SK-N-SH (cell line): ENCODE data around the gene ITGB5. TPM values are rescaled to one million over a fixed set of nuclear protein-coding genes. Genes with fewer than 3 reads are reported as not detected.

Source experiments
- CTCF ChIA-PET: fragments of 300-600, 350-600 bp; formaldehyde crosslinking; extraction: SDS; loops from one replicate; lab custom pipeline; 2021; lab: Yijun Ruan, JAX
- POLR2A ChIA-PET: fragments of 350-600 bp; sonication (Branson Sonifier 250); formaldehyde crosslinking; extraction: SDS; loops from one replicate; lab custom pipeline; 2020; ENCODE audit warnings: antibody characterized with exemption, inconsistent platforms; lab: Yijun Ruan, JAX
- DNase-seq: peaks from one replicate; pipeline ENCODE4 v3.0.0; 2012
- H2AFZ ChIP-seq: fragments of 200-600 bp; sonication (generic); 2 replicates; pipeline ENCODE4 v1.8.1; 2016; ENCODE audit warnings: antibody characterized with exemption, mild to moderate bottlenecking, low read depth
- H3F3A ChIP-seq: fragments of 200-600 bp; sonication (generic); replicated peaks from 2 replicates; pipeline ENCODE3; 2016; ENCODE audit warnings: antibody characterized with exemption, mild to moderate bottlenecking; ENCODE audit not compliant: insufficient read depth
- H3K27ac ChIP-seq, 2 experiments: fragments of 200-500 bp in 1 of 2; fragments of 200-600 bp in 1 of 2; sonication (Bioruptor generic) in 1 of 2; sonication (generic), shearing (Covaris generic) in 1 of 2; 2 replicates each; pipeline versions ENCODE4 v1.5.1 to v1.6.1; 2014 to 2016; ENCODE audit warnings: low read depth in 2 of 2, inconsistent platforms in 1 of 2, low read length in 1 of 2, mild to moderate bottlenecking in 1 of 2, mixed read lengths in 1 of 2
- H3K27me3 ChIP-seq: fragments of 200-600 bp; sonication (generic), shearing (Covaris generic); 2 replicates; pipeline ENCODE4 v1.6.1; 2016; ENCODE audit warnings: mixed run types; ENCODE audit not compliant: insufficient read depth
- H3K36me3 ChIP-seq, 2 experiments: fragments of 200-500 bp in 1 of 2; fragments of 200-600 bp in 1 of 2; sonication (Bioruptor generic) in 1 of 2; sonication (generic) in 1 of 2; replicated peaks in 1 of 2; 2 replicates each; pipeline versions ENCODE3 to v1.5.1; 2014 to 2016; ENCODE audit warnings: low read length in 1 of 2, mild to moderate bottlenecking in 1 of 2; ENCODE audit not compliant: insufficient read depth in 2 of 2, control insufficient read depth in 1 of 2
- H3K4me1 ChIP-seq, 2 experiments: fragments of 200-500 bp in 1 of 2; fragments of 200-600 bp in 1 of 2; sonication (Bioruptor generic) in 1 of 2; sonication (generic), shearing (Covaris generic) in 1 of 2; 2 replicates each; pipeline versions ENCODE4 v1.5.1 to v1.6.1; 2014 to 2016; ENCODE audit warnings: low read depth in 1 of 2, low read length in 1 of 2, mixed run types in 1 of 2; ENCODE audit not compliant: insufficient read depth in 2 of 2, control insufficient read depth in 1 of 2
- H3K4me2 ChIP-seq: fragments of 200-600 bp; sonication (generic), shearing (Covaris generic); 2 replicates; pipeline ENCODE4 v1.6.1; 2017; ENCODE audit warnings: mixed run types
- H3K4me3 ChIP-seq, 2 experiments: fragments of 200-500 bp in 1 of 2; fragments of 200-600 bp in 1 of 2; sonication (Bioruptor generic) in 1 of 2; sonication (generic), shearing (Covaris generic) in 1 of 2; 2 replicates each; pipeline versions ENCODE4 v1.5.1 to v1.8.1; 2014 to 2016; ENCODE audit warnings: low read depth in 2 of 2, inconsistent platforms in 1 of 2, low read length in 1 of 2, mild to moderate bottlenecking in 1 of 2, mixed read lengths in 1 of 2, moderate library complexity in 1 of 2
- H3K79me2 ChIP-seq: fragments of 200-600 bp; sonication (generic); 2 replicates; pipeline ENCODE4 v1.8.1; 2017; ENCODE audit warnings: mild to moderate bottlenecking; ENCODE audit not compliant: insufficient read depth
- H3K9ac ChIP-seq: fragments of 200-600 bp; sonication (generic); 2 replicates; pipeline ENCODE4 v1.6.1; 2017; ENCODE audit warnings: mixed run types
- H3K9me2 ChIP-seq: fragments of 200-600 bp; sonication (generic); 2 replicates; pipeline ENCODE4 v1.6.1; 2017; ENCODE audit warnings: mixed run types
- H3K9me3 ChIP-seq: fragments of 200-600 bp; sonication (generic); 2 replicates; pipeline ENCODE4 v1.6.1; 2017; ENCODE audit warnings: mixed run types, mild to moderate bottlenecking, moderate library complexity
- H4K20me1 ChIP-seq: fragments of 200-600 bp; sonication (generic); 2 replicates; pipeline ENCODE4 v1.6.1; 2017; ENCODE audit warnings: mild to moderate bottlenecking, mixed run types; ENCODE audit not compliant: insufficient read depth
- ELF1 ChIP-seq: IDR thresholded peaks from 2 replicates; pipeline ENCODE4 v1.4.0; 2012
- EZH2phosphoT487 ChIP-seq: fragments of 200-600 bp; sonication (generic); IDR thresholded peaks from 2 replicates; pipeline ENCODE4 v1.6.1; 2017; ENCODE audit warnings: low read depth, mixed run types, mild to moderate bottlenecking, antibody characterized with exemption, moderate library complexity, borderline replicate concordance
- FOXJ3 ChIP-seq: sonication (generic); formaldehyde crosslinking; IDR thresholded peaks from 2 replicates; pipeline ENCODE4 v1.5.1; 2020; ENCODE audit warnings: mild to moderate bottlenecking, missing genetic modification reagents
- GABPA ChIP-seq: IDR thresholded peaks from 2 replicates; pipeline ENCODE4 v1.4.0; 2012; ENCODE audit warnings: low read depth, mild to moderate bottlenecking
- JUND ChIP-seq: IDR thresholded peaks from 2 replicates; pipeline ENCODE4 v1.4.0; 2012
- MXI1 ChIP-seq: IDR thresholded peaks from 2 replicates; pipeline ENCODE4 v1.6.1; 2012; ENCODE audit warnings: mild to moderate bottlenecking, low read depth, low read length, improper control_type of control experiment
- RCOR1 ChIP-seq: fragments of 150-350 bp; IDR thresholded peaks from 2 replicates; pipeline ENCODE4 v1.6.1; 2017; ENCODE audit warnings: antibody characterized with exemption, low read length
- REST ChIP-seq: IDR thresholded peaks from 2 replicates; pipeline ENCODE4 v1.6.1; 2012; ENCODE audit warnings: mild to moderate bottlenecking, low read depth, low read length, moderate library complexity
- RXRA ChIP-seq: IDR thresholded peaks from 2 replicates; pipeline ENCODE4 v1.4.0; 2012; ENCODE audit warnings: low read depth, mild to moderate bottlenecking, borderline replicate concordance
- TAF1 ChIP-seq: IDR thresholded peaks from 2 replicates; pipeline ENCODE4 v1.6.1; 2012; ENCODE audit warnings: low read depth, mild to moderate bottlenecking, low read length, moderate library complexity, borderline replicate concordance
- TCF12 ChIP-seq: IDR thresholded peaks from 2 replicates; pipeline ENCODE4 v1.4.0; 2012
- USF1 ChIP-seq: IDR thresholded peaks from 2 replicates; pipeline ENCODE4 v1.4.0; 2012; ENCODE audit warnings: low read depth, borderline replicate concordance
- USF2 ChIP-seq: fragments of 150-350 bp; IDR thresholded peaks from 2 replicates; pipeline ENCODE4 v1.6.1; 2017; ENCODE audit warnings: antibody characterized with exemption, low read length, low read depth, borderline replicate concordance
- YY1 ChIP-seq: IDR thresholded peaks from 2 replicates; pipeline ENCODE4 v1.4.0; 2012; ENCODE audit warnings: low read depth, mild to moderate bottlenecking
- WGBS: methylation state at CpG from one replicate; pipeline ENCODE4 v1.1.6; 2017; ENCODE audit warnings: low lambda C conversion rate; 5-methylcytosine and 5-hydroxymethylcytosine counted together
- polyA plus RNA-seq, 3 experiments: library from polyadenylated mRNA; depleted of rRNA; stranded (reverse); fragments of >200 nt; gene quantifications; 2 replicates each; pipeline ENCODE4 v1.2.3, GENCODE V29; 2012

Gene ITGB5
- polyA plus RNA-seq, 1 of the 3 experiments (the other 2 are of a cell fraction) = 481 TPM

GRCh38 chr3:124926426-124927101 lies 39.4 kb upstream of the ITGB5 start:
- Histone ChIP-seq H3K4me1 (no peaks in the 10 kb centered on the region; a peak in 1 of 4 replicates), H3K27me3 (no peaks in the 10 kb centered on the region), H3K4me2 (no peak overlapping the region), H3K9ac (no peak overlapping the region), H3K9me2 (no peaks in the 10 kb centered on the region), H4K20me1 (no peaks in the 10 kb centered on the region), H3K9me3 (no peaks in the 10 kb centered on the region), H3F3A (no peaks in the 10 kb centered on the region), H2AFZ (no peak overlapping the region), H3K79me2 (no peaks in the 10 kb centered on the region), H3K27ac (no peak overlapping the region), H3K36me3 (no peaks in the 10 kb centered on the region), H3K4me3 (no peak overlapping the region)
- WGBS = 87% methylated on average over 4 of the region's 4 CpGs
- ChIA-PET POLR2A (no interaction called here), CTCF (interaction anchor here (1.1 to 4.9 kb wide), 5 partner anchors 10 to 658 kb away, joined by 3 to 33 read pairs (median 3); no protein-coding TSS in a partner anchor)
- TF ChIP-seq REST (no peak), EZH2phosphoT487 (no peak), GABPA (no peak), TCF12 (no peak), USF2 (no peak), USF1 (no peak), FOXJ3 (CRISPR knock-in tag) (no peak), JUND (no peak), TAF1 (no peak), MXI1 (no peak), YY1 (no peak), RXRA (no peak), ELF1 (no peak), RCOR1 (no peak)
- DNase-seq = no peak
